Measurements from ENCODE around the gene AMN1.
A peak's percentile ranks its signal among the peaks of the same experiment; 100 is the strongest.

DNA sequence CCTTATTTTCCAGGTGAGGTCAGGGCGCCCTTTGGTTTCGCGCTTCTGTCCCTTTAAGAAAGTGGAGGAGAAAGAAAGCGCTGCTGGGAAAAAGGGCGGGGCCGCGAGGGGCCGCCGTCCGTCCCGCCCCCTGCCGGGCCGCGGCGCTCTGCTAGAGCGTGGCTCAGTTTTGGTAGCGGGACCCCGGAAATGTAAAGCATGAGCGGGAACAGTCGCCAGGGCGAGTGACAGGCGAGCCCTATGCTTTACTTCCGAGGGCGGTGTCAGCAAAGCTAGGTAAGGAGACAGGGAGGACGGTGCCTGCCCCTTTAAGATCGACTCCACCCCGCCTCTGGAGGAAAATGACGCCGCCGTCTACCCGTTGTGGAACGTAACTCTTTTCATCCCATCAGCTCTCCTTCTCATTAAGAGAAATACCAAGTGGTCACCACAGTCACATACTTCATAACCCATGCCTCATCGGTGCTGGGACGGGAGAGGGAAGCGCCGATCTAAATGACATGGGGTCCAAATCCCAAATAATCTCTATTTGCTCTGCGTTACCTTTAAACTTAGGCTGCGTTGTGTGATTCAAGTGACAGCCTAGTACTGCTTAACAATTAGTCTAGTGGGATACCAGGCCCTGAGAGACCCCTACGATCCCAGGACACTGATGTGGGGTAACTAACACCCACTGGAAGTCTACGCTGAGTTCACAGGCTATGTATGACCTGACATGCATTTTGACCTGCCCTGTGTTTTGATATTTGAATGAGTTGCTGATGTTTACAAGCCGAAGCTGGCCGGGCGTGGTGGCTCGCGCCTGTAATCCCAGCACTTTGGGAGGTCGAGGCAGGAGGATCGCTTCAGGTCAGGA is 69.5 kb downstream of the AMN1 start, which contains the start of gene ETFBKMT:
- TF ChIP-seq, protein P1, sequence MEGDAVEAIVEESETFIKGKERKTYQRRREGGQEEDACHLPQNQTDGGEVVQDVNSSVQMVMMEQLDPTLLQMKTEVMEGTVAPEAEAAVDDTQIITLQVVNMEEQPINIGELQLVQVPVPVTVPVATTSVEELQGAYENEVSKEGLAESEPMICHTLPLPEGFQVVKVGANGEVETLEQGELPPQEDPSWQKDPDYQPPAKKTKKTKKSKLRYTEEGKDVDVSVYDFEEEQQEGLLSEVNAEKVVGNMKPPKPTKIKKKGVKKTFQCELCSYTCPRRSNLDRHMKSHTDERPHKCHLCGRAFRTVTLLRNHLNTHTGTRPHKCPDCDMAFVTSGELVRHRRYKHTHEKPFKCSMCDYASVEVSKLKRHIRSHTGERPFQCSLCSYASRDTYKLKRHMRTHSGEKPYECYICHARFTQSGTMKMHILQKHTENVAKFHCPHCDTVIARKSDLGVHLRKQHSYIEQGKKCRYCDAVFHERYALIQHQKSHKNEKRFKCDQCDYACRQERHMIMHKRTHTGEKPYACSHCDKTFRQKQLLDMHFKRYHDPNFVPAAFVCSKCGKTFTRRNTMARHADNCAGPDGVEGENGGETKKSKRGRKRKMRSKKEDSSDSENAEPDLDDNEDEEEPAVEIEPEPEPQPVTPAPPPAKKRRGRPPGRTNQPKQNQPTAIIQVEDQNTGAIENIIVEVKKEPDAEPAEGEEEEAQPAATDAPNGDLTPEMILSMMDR (conservative IDR thresholded peaks at IDR 0.05) = peak; percentile 49
- peak; percentile 40; the same call in 1 of the 2 replicates for TF ChIP-seq ZFX (IDR thresholded peaks at IDR 0.05)
